Measurements from ENCODE around the gene SNRPN.
"Not testable (repeated sequence)": the region's sequence is repeated elsewhere in the genome, so short reads cannot be mapped to it uniquely, and the experiment has no call there.

The SNRPN gene

GRCh38 chr15:24933716-24934115 lies 21.1 kb upstream of the SNRPN start:
- no peak for TF ChIP-seq CTCF (IDR thresholded peaks at IDR 0.05; ENCODE audit: low read length, missing control alignments)
- DNase-seq (ENCODE audit: low read depth): no peak
- H3K4me3 ChIP-seq (replicated peaks; ENCODE audit: low read depth, low read length): no peak overlapping the region

GRCh38 chr15:24938224-24938623 lies 16.6 kb upstream of the SNRPN start:
- not testable (repeated sequence) for DNase-seq (ENCODE audit: low read depth); H3K4me3 ChIP-seq (replicated peaks; ENCODE audit: low read depth, low read length)

DNA sequence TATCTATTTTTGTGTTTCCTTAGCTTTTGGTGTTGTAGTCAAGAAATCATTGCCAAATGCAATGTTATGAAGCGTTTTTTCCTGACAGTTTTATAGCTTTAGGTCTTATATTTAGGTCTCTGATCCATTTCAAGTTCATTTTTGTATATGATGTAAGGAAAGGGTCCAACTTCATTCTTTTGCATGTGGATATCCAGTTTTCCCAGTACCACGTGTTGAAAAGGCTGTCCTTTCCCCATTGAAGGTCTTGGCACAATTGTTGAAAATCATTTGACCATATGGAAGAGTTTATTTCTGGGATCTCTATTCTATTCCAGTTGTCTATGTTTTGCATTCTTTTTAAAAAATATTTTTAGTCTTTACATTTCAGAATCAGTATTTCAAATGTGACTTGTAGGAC lies 14.6 kb upstream of the SNRPN start:
- DNase-seq (ENCODE audit: low read depth): no peak
- no peak for TF ChIP-seq CTCF (IDR thresholded peaks at IDR 0.05; ENCODE audit: low read length, missing control alignments)
- no peak overlapping the region for H3K4me3 ChIP-seq (replicated peaks; ENCODE audit: low read depth, low read length)

- no peak overlapping the region for H3K4me3 ChIP-seq (replicated peaks; ENCODE audit: low read depth, low read length)
- DNase-seq (ENCODE audit: low read depth): no peak
- TF ChIP-seq CTCF (IDR thresholded peaks at IDR 0.05; ENCODE audit: low read length, missing control alignments): no peak
These were observed 11.4 kb upstream of the SNRPN start for GRCh38 chr15:24943361-24943760.

- TF ChIP-seq CTCF (IDR thresholded peaks at IDR 0.05; ENCODE audit: low read length, missing control alignments): no peak
- no peak for DNase-seq (ENCODE audit: low read depth)
These were observed 9.8 kb upstream of the SNRPN start for GRCh38 chr15:24944954-24945353.

DNA sequence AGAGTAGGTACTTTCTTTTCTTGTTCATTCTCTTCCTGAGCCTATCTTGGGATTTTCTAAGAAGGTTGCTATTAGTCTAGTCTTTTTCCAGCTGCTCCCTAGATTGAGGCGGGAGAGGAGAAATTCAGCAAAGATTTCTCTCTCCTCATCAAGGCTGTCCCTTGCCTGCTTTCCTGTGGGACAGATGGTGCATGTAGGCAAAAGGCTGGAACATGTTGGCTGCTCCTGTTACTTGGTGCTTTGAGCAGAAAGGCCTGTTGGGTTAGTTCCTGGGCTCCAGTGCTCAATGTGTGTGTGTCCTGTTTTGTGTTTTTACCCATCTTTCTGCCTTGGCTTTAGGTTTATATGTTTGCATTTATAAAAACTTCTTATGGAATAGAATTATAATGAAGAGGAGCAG lies 9.1 kb upstream of the SNRPN start:
- no peak for TF ChIP-seq CTCF (IDR thresholded peaks at IDR 0.05; ENCODE audit: low read length, missing control alignments)

More at GRCh38 chr15:24944954-24945353, 9.8 kb upstream of the SNRPN start:
- no peak overlapping the region for H3K4me3 ChIP-seq (replicated peaks; ENCODE audit: low read depth, low read length)

GRCh38 chr15:24948495-24948894 lies 6.3 kb upstream of the SNRPN start:
- DNase-seq (ENCODE audit: low read depth): no peak
- no peak overlapping the region for H3K4me3 ChIP-seq (replicated peaks; ENCODE audit: low read depth, low read length)
- TF ChIP-seq CTCF (IDR thresholded peaks at IDR 0.05; ENCODE audit: low read length, missing control alignments): no peak

More for the DNA sequence above, 9.1 kb upstream of the SNRPN start:
- no peak overlapping the region for H3K4me3 ChIP-seq (replicated peaks; ENCODE audit: low read depth, low read length)
- DNase-seq (ENCODE audit: low read depth): no peak

DNA sequence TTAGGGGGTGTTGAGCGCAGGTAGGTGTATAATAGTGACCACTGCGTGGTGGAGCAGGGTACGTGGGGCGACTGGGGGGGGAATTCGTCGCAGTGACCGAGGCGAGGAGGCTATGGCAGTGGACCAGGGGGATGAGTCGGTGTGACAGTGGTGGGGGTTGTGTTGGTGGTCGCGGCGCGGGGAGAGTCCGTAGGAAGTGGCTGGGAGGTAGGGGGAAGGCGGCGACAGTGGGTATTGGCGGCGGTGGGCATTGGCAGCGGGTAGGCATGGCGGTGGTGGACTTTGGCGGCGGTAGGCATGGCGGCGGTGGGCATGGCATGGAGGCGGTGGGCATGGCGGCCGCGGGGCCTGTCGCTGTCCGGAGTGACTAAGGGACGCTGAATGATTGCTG lies 739 bp downstream of the SNRPN start:
- DNase-seq (ENCODE audit: low read depth): no peak
- no peak for TF ChIP-seq CTCF (IDR thresholded peaks at IDR 0.05; ENCODE audit: low read length, missing control alignments)
- peak overlapping the region; percentile 93 for H3K4me3 ChIP-seq (replicated peaks; ENCODE audit: low read depth, low read length)

Measured in fibroblast of pulmonary artery (primary cell).